Hepatocyte (in vitro differentiated cells): ENCODE measurements around the gene CEP170B. TPM values are rescaled to one million over a fixed set of nuclear protein-coding genes. Genes with fewer than 3 reads are reported as not detected.

Source experiments
- DNase-seq: peaks from one replicate; pipeline ENCODE4 v3.0.0-alpha.2; 2016; ENCODE audit warnings: low spot score
- H2AFZ ChIP-seq: fragments of 200-600 bp; sonication (generic); 2 replicates; pipeline ENCODE4 v1.6.0; 2016; ENCODE audit warnings: antibody characterized with exemption, mild to moderate bottlenecking
- H3K27ac ChIP-seq: fragments of 200-600 bp; sonication (generic); 2 replicates; pipeline ENCODE4 v1.5.1; 2016; ENCODE audit warnings: mild to moderate bottlenecking
- H3K27me3 ChIP-seq: fragments of 200-600 bp; sonication (generic); 2 replicates; pipeline ENCODE4 v1.6.1; 2016
- H3K36me3 ChIP-seq: fragments of 200-600 bp; sonication (generic); replicated peaks from 2 replicates; pipeline ENCODE4 v1.5.1; 2016; ENCODE audit warnings: low read depth; ENCODE audit not compliant: insufficient read depth
- H3K4me1 ChIP-seq: fragments of 200-600 bp; sonication (generic); 2 replicates; pipeline ENCODE4 v1.5.1; 2016; ENCODE audit warnings: mild to moderate bottlenecking, moderate library complexity; ENCODE audit not compliant: insufficient read depth
- H3K4me2 ChIP-seq: fragments of 200-600 bp; sonication (generic); 2 replicates; pipeline ENCODE4 v1.6.0; 2016
- H3K4me3 ChIP-seq: fragments of 200-600 bp; sonication (generic); 2 replicates; pipeline ENCODE4 v1.5.1; 2016; ENCODE audit warnings: mild to moderate bottlenecking
- H3K79me2 ChIP-seq: fragments of 200-600 bp; sonication (generic); 2 replicates; pipeline ENCODE4 v1.6.0; 2017; ENCODE audit warnings: mild to moderate bottlenecking
- H3K9me2 ChIP-seq: fragments of 200-600 bp; sonication (generic); replicated peaks from 2 replicates; pipeline ENCODE4 v1.6.0; 2017; ENCODE audit warnings: mild to moderate bottlenecking; ENCODE audit not compliant: insufficient read depth
- H3K9me3 ChIP-seq: fragments of 200-600 bp; sonication (generic); 2 replicates; pipeline ENCODE4 v1.5.1; 2016; ENCODE audit warnings: low read depth, mild to moderate bottlenecking
- H4K20me1 ChIP-seq: fragments of 200-600 bp; sonication (generic); 2 replicates; pipeline ENCODE4 v1.6.0; 2016; ENCODE audit warnings: mild to moderate bottlenecking; ENCODE audit not compliant: insufficient read depth, poor library complexity, severe bottlenecking
- EZH2 ChIP-seq: fragments of 200-600 bp; sonication (generic); IDR thresholded peaks from 2 replicates; pipeline ENCODE4 v1.6.1; 2016; ENCODE audit warnings: antibody characterized with exemption, mild to moderate bottlenecking, borderline replicate concordance
- EZH2phosphoT487 ChIP-seq: fragments of 200-600 bp; sonication (generic); IDR thresholded peaks from one replicate; pipeline ENCODE4 v1.6.1; 2018; ENCODE audit warnings: antibody characterized with exemption, mild to moderate bottlenecking, low read depth, moderate library complexity; ENCODE audit not compliant: unreplicated experiment, severe bottlenecking
- WGBS: methylation state at CpG from one replicate; pipeline ENCODE4 v1.1.6; 2016; ENCODE audit warnings: low lambda C conversion rate; ENCODE audit errors: missing lambda C conversion rate; 5-methylcytosine and 5-hydroxymethylcytosine counted together
- polyA plus RNA-seq: library from polyadenylated mRNA; unstranded; fragments of >200 nt; fragmentation: Nextera tagmentation; extraction: Ambion mirVana; gene quantifications from 2 replicates; pipeline ENCODE4 v1.2.1, GENCODE V29; 2016
- total RNA-seq: library from RNA; depleted of rRNA; stranded (reverse); fragments of >200 nt; gene quantifications from 2 replicates; pipeline ENCODE4 v1.2.3, GENCODE V29; 2014
- TF ChIP-seq, protein P1 (sequence below): fragments of 200-600 bp; sonication (generic); IDR thresholded peaks from 2 replicates; pipeline ENCODE4 v1.5.1; 2016; ENCODE audit warnings: antibody characterized with exemption, mild to moderate bottlenecking; ENCODE audit not compliant: poor library complexity

CEP170B gene
- total and polyA plus RNA-seq, 2 experiments from 2014 or later, result 7.6 to 20.3 TPM

- TF ChIP-seq EZH2, result no peak
- no peak for TF ChIP-seq EZH2phosphoT487
- TF ChIP-seq, protein P1, sequence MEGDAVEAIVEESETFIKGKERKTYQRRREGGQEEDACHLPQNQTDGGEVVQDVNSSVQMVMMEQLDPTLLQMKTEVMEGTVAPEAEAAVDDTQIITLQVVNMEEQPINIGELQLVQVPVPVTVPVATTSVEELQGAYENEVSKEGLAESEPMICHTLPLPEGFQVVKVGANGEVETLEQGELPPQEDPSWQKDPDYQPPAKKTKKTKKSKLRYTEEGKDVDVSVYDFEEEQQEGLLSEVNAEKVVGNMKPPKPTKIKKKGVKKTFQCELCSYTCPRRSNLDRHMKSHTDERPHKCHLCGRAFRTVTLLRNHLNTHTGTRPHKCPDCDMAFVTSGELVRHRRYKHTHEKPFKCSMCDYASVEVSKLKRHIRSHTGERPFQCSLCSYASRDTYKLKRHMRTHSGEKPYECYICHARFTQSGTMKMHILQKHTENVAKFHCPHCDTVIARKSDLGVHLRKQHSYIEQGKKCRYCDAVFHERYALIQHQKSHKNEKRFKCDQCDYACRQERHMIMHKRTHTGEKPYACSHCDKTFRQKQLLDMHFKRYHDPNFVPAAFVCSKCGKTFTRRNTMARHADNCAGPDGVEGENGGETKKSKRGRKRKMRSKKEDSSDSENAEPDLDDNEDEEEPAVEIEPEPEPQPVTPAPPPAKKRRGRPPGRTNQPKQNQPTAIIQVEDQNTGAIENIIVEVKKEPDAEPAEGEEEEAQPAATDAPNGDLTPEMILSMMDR, result no peak
- Histone ChIP-seq H3K4me3 (no peak overlapping the region), H3K9me3 (no peaks in the 10 kb centered on the region), H3K4me2 (no peak overlapping the region), H3K4me1 (peaks cover 2% of the 10 kb centered on the region), H3K79me2 (no peaks in the 10 kb centered on the region), H3K36me3 (no peaks in the 10 kb centered on the region), H3K9me2 (no peaks in the 10 kb centered on the region), H3K27me3 (peaks cover 55% of the 10 kb centered on the region), H3K27ac (no peak overlapping the region), H2AFZ (no peak overlapping the region), H4K20me1 (no peaks in the 10 kb centered on the region)
- 92% methylated on average over 4 of the region's 4 CpGs for WGBS
- DNase-seq, result no peak
Observed at GRCh38 chr14:104845033-104845666, 19.9 kb upstream of the CEP170B start.

DNA sequence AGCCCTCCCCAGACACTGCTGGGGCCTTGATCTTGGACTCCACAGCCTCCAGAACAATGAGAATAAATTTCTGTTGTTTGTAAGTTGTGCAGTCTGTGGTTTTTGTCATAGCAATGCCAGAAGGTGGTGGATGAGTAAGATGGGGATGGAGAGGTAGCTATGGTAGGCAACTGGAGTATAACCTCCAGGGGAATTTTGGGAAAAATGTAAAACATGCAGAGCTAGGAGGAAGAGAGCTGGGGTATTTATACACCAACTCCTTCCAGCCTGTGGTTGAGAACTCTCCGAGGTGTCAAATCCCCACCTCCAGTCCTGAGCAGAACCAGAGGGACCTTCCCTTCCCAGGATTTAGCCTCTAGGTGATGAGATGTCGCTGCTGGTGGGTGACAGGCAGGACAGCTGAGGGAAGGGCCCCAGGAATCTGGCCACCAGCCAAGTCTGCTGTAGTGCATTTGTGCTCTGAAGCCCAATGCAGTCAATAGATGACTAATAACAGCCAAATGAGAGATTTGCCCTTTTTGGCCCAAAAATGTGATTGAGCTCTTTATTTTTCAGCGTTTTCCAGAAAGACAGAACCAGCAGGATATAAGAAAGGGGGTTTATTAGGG lies 19.1 kb upstream of the CEP170B start:
- Histone ChIP-seq H3K9me3 (no peaks in the 10 kb centered on the region), H3K4me2 (no peak overlapping the region), H3K4me1 (peaks cover 2% of the 10 kb centered on the region), H3K36me3 (no peaks in the 10 kb centered on the region), H4K20me1 (no peaks in the 10 kb centered on the region), H3K9me2 (no peaks in the 10 kb centered on the region), H3K79me2 (no peaks in the 10 kb centered on the region), H3K4me3 (no peak overlapping the region), H3K27me3 (peaks cover 54% of the 10 kb centered on the region), H2AFZ (no peak overlapping the region), H3K27ac (no peak overlapping the region)
- no peak for DNase-seq
- TF ChIP-seq, protein P1, result no peak
- TF ChIP-seq EZH2phosphoT487 (no peak), EZH2 (no peak)
- WGBS, result 73% methylated on average over 3 of the region's 3 CpGs

DNA sequence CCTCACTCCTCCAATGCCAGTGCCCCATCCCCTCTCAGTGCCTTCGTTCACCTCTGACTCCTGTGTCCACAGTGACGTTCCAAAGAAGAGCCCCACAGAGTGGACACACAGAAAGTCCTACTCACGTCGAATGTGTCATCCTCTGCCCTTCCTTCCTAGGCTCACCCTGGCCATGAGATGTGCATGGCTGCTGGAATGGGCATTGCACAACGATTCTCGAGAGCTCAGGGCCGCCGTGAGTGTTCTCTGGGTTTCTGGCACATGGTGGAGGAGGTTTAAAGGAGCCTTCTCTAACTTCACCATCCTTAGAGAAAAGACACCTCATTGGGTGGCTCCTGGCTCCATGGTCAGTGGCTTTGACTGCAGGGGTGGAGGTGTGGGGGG lies 12.8 kb upstream of the CEP170B start:
- no peaks in the 10 kb centered on the region for H3K36me3 ChIP-seq
- no peaks in the 10 kb centered on the region for H3K9me3 ChIP-seq
- H3K27ac ChIP-seq, result no peak overlapping the region
- TF ChIP-seq, protein P1, result no peak
- TF ChIP-seq EZH2, result no peak
- no peak for TF ChIP-seq EZH2phosphoT487
- H3K4me1 ChIP-seq, result no peaks in the 10 kb centered on the region
- no peak overlapping the region for H2AFZ ChIP-seq
- no peaks in the 10 kb centered on the region for H3K79me2 ChIP-seq
- no peaks in the 10 kb centered on the region for H3K27me3 ChIP-seq
- no peak overlapping the region for H3K4me3 ChIP-seq
- no peaks in the 10 kb centered on the region for H3K9me2 ChIP-seq
- 75% methylated on average over 8 of the region's 8 CpGs for WGBS
- H3K4me2 ChIP-seq, result no peak overlapping the region
- no peak for DNase-seq
- no peaks in the 10 kb centered on the region for H4K20me1 ChIP-seq
